ENCODE results near the gene INHBB.

DNA sequence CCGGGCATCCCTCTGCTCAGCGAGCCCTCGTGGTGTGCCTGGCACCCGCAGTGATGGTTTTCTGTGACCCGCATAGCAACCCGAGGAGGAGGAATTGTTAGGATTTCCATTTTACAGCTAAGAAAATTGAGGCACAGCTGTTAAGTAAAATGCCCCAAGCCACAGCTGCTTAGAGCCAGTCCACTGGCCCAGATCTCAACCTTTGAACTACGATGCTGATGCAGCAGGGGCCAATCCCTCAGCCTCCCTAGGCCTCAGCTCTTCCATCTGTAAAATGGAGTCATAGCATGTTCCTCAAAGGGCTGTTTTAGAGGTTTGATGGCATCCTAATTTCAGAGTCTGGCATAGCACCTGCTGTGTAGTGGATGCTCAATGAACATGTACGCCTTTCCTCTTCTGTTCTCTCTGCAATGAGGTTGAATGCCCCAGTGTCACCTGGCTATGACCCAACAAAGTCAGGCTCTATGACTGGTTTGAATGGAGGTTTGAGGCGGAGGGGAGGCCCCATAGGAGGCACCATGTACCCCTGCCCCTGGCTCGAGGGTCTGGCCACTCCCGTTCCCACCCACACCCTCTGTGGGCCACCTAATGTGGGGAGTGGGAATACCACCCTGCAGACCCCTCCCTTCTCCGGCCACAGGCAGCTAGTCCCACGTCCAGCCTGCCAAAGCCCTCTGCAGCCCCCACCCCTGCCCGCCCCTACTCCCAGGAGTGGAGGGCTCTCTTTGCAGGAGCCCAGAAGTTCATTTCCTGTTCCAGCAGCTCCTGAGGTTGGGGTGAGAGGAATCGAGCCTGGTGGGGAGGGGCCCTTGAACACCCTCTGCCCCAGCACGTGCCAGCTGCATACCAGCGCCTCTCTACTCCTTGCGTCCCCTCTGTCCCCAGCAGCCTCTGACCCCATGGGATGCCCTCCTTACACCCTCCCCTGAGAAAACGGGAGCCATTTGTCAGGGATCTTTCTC, 31.0 kb downstream of the INHBB start:
- TF ChIP-seq MAFK (IDR thresholded peaks at IDR 0.05; ENCODE audit: low read depth, low read length) = no peak
- no peak for TF ChIP-seq MXI1 (IDR thresholded peaks at IDR 0.05; ENCODE audit: borderline replicate concordance, low read depth, low read length)

All from IMR-90 (cell line).